Sigmoid colon (tissue), 7 donors: ENCODE data around the gene WASHC4. TPM values are rescaled to one million over a fixed set of nuclear protein-coding genes. Genes with fewer than 3 reads are reported as not detected.

ENCODE experiments used
- DNase-seq: peaks from one replicate; pipeline ENCODE4 v3.0.0-alpha.2; 2019
- H3K27ac ChIP-seq, 4 donors: fragments of 200-600 bp; sonication (generic); one replicate each; pipeline ENCODE4 v1.5.1; 2016 to 2019; ENCODE audit warnings: mild to moderate bottlenecking in 1 of 4
- H3K27me3 ChIP-seq, 3 donors: fragments of 200-600 bp; sonication (generic); one replicate each; pipeline ENCODE4 v1.5.1; 2019; ENCODE audit warnings: mild to moderate bottlenecking in 1 of 3
- H3K36me3 ChIP-seq, 4 donors: fragments of 200-600 bp; sonication (generic); one replicate each; pipeline ENCODE4 v1.5.1; 2016 to 2019
- H3K4me1 ChIP-seq, 4 donors: fragments of 200-600 bp; sonication (generic); one replicate each; pipeline ENCODE4 v1.5.1; 2017 to 2019
- H3K4me3 ChIP-seq, 4 donors: fragments of 200-600 bp; sonication (generic); one replicate each; pipeline ENCODE4 v1.5.1; 2017 to 2019; ENCODE audit warnings: mild to moderate bottlenecking in 2 of 4, moderate library complexity in 1 of 4
- H3K9me3 ChIP-seq, 4 donors: fragments of 200-600 bp in 3 of 4; sonication (generic) in 3 of 4; one replicate each; pipeline versions ENCODE4 v1.5.1 to v1.6.1; 2013 to 2019
- EP300 ChIP-seq, 4 donors: sonication (generic); formaldehyde crosslinking; IDR thresholded peaks; one replicate each; pipeline ENCODE4 v1.6.1; 2017; ENCODE audit warnings: antibody characterized with exemption in 4 of 4
- POLR2A ChIP-seq, 2 donors: fragments of 450-650 bp; IDR thresholded peaks; one replicate each; pipeline ENCODE4 v1.6.1; 2016; ENCODE audit warnings: antibody characterized with exemption in 2 of 2, mild to moderate bottlenecking in 2 of 2, moderate library complexity in 2 of 2
- POLR2AphosphoS5 ChIP-seq, 4 donors: sonication (generic); formaldehyde crosslinking; IDR thresholded peaks; one replicate each; pipeline ENCODE4 v1.6.1; 2017; ENCODE audit warnings: antibody characterized with exemption in 4 of 4
- WGBS, 2 donors: extraction: QIAGEN DNeasy Blood & Tissue Kit; methylation state at CpG; one replicate each; pipeline ENCODE4 v1.1.7; 2013; 5-methylcytosine and 5-hydroxymethylcytosine counted together
- intact Hi-C: fragments of 100-400 bp; cut with DNase I; formaldehyde crosslinking; loops from one replicate; pipeline ENCODE4 v1.15.1; 2023
- polyA plus RNA-seq, 3 donors: library from polyadenylated mRNA; stranded (reverse); fragments of 200-250 nt; gene quantifications; one replicate each; pipeline ENCODE4 v1.2.3, GENCODE V29; 2013
- total RNA-seq, 4 donors: library from RNA; depleted of rRNA; stranded (reverse); fragments of >200 nt; gene quantifications; one replicate each; pipeline ENCODE4 v1.1.0, GENCODE V29; 2016
- TF ChIP-seq, protein P1 (sequence below), 4 experiments: fragments of 450-650 bp in 3 of 4; fragments of 200-600 bp in 1 of 4; IDR thresholded peaks; one replicate each; pipeline ENCODE4 v1.5.1; 2016 to 2019; ENCODE audit warnings: antibody characterized with exemption in 4 of 4, mild to moderate bottlenecking in 3 of 4, moderate library complexity in 2 of 4
- donor health status: healthy with polysubstance abuse.
- donor health status: Bipolar disorder and iron deficiency.
- donor health status: healthy.

WASHC4 gene
- total and polyA plus RNA-seq, 7 donors, result 9.6 to 64.3 (median 43.3) TPM

DNA sequence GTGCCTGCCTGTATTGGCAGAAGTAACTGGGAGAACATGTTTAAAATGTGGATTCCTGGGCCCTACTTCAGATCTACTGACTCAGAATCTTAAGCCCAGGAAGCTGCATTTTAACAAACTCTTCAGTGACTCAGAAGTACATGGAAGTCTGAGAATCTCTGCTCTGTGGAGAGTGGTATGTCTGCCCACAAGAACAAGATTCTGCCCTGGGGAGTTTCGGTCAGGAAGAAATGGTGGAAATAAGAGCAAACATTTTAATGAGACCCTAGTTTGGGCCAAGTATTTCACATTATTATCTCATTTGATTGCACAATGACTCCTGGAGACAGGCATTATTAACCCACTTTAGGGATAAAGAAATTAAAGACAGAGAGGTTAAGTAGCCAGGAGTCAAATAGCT lies 31.4 kb upstream of the WASHC4 start:
- DNase-seq, result no peak
- WGBS, 2 donors, result 89 to 95% methylated on average over 1 of the region's 1 CpG
- TF ChIP-seq POLR2A (IDR thresholded peaks at IDR 0.05) (no peak), POLR2AphosphoS5 (IDR thresholded peaks at IDR 0.05) (no peak), EP300 (IDR thresholded peaks at IDR 0.05) (no peak)
- TF ChIP-seq, protein P1, sequence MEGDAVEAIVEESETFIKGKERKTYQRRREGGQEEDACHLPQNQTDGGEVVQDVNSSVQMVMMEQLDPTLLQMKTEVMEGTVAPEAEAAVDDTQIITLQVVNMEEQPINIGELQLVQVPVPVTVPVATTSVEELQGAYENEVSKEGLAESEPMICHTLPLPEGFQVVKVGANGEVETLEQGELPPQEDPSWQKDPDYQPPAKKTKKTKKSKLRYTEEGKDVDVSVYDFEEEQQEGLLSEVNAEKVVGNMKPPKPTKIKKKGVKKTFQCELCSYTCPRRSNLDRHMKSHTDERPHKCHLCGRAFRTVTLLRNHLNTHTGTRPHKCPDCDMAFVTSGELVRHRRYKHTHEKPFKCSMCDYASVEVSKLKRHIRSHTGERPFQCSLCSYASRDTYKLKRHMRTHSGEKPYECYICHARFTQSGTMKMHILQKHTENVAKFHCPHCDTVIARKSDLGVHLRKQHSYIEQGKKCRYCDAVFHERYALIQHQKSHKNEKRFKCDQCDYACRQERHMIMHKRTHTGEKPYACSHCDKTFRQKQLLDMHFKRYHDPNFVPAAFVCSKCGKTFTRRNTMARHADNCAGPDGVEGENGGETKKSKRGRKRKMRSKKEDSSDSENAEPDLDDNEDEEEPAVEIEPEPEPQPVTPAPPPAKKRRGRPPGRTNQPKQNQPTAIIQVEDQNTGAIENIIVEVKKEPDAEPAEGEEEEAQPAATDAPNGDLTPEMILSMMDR (IDR thresholded peaks at IDR 0.05), result no peak
- Histone ChIP-seq H3K27me3 (no peaks in the 10 kb centered on the region), H3K27ac (no peak overlapping the region), H3K4me1 (no peaks in the 10 kb centered on the region), H3K36me3 (peaks cover 0 to 4% (median 0%) of the 10 kb centered on the region in 4 donors), H3K9me3 (no peaks in the 10 kb centered on the region), H3K4me3 (no peak overlapping the region)
- intact Hi-C loops, result no loop called here

DNA sequence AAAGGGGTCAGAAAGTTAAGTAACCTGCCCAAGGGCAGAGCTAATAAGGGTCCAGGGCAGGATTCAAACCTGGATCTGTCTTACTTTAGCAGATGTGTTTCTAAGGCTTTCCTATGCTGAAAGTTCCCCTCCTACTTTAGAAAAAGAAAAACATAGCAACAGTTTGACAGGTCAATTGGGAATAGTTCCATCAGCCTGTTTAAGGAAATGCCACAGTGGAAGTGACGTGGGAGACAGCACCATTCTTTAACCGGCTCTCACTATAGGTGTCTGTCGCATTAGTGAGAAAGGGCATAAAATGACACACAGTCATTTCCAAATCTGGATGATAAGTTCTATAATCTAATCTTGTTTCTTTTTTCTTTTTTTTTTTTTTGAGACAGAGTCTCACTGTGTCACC lies 30.6 kb upstream of the WASHC4 start:
- TF ChIP-seq EP300 (IDR thresholded peaks at IDR 0.05) (no peak), POLR2A (IDR thresholded peaks at IDR 0.05) (no peak), POLR2AphosphoS5 (IDR thresholded peaks at IDR 0.05) (no peak)
- TF ChIP-seq, protein P1 (IDR thresholded peaks at IDR 0.05), result no peak
- Histone ChIP-seq H3K27me3 (no peaks in the 10 kb centered on the region), H3K9me3 (no peaks in the 10 kb centered on the region), H3K27ac (no peak overlapping the region), H3K36me3 (peaks cover 0 to 4% (median 0%) of the 10 kb centered on the region in 4 donors), H3K4me1 (no peaks in the 10 kb centered on the region), H3K4me3 (no peak overlapping the region)
- no peak for DNase-seq
- WGBS, 2 donors, result 98% methylated on average over 3 of the region's 3 CpGs
- intact Hi-C loops, result no loop called here

DNA sequence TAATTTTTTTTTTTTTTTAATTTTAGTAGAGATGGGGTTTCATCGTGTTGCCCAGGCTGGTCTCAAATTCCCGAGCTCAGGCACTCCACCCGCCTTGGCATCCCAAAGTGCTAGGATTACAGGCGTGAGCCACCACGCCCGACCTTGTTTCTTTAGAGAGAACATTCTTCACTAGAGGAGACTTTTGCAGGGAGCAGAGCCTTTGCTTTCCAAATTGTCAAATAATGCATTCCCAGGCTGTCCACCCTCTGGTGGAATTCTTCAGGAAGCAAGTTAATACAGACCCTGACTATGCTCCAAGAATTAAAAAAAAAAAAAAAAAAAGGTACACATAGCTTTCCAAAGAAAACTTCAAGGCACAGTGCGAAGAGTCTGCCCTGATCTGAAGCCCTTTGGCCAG lies 30.1 kb upstream of the WASHC4 start:
- DNase-seq, result no peak
- no peak overlapping the region for H3K27ac ChIP-seq
- intact Hi-C loops, result no loop called here

DNA sequence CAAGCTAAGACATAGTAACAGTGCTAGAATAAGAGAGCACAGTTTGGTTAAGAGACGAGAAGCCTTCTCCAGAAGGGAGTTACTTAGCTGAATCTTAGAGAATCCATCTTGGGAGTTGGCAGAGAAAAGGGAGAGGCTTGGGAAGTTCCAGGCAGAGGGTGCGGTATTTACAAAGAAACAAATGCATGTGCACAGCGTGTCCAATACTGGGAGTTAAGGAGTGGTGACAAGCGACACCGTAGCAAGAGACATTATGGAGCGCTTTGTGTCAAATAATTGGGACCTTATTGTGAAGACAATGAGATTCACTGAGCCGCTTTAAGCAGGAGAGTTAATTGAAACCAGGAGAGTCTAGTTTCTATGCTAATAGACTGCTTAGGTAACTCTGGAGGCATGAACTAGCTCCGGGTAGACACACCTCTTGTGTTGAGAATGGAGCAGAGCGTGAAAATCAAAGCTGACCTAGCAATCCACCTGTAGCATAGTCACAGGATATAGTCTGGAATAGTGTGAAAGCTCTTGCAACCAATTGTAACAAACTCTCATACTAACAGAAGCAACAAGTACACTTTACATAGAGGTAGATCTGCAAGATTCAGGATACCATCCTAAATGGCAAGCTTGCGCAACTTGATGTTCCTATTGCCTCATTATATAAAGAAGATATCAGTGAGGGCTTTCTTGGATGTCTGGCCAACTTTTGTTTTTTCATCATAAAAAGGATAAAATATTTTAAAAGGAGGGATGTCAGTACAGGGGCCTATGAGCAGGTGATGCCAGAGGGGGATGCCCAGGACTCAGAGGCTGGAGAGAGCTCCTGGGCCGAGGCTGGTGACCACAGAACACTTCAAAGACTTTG lies 28.6 kb upstream of the WASHC4 start:
- intact Hi-C loops, result no loop called here
- 64 to 78% methylated on average over 11 of the region's 11 CpGs for WGBS, 2 donors
- TF ChIP-seq POLR2A (IDR thresholded peaks at IDR 0.05) (no peak), POLR2AphosphoS5 (IDR thresholded peaks at IDR 0.05) (no peak), EP300 (IDR thresholded peaks at IDR 0.05) (no peak)
- TF ChIP-seq, protein P1 (IDR thresholded peaks at IDR 0.05), result no peak

More for the DNA sequence above, 30.1 kb upstream of the WASHC4 start:
- Histone ChIP-seq H3K4me3 (no peak overlapping the region), H3K4me1 (no peaks in the 10 kb centered on the region), H3K9me3 (no peaks in the 10 kb centered on the region), H3K27me3 (no peaks in the 10 kb centered on the region), H3K36me3 (peaks cover 0 to 4% (median 0%) of the 10 kb centered on the region in 4 donors)
- WGBS, 2 donors, result 83 to 92% methylated on average over 7 of the region's 7 CpGs
- TF ChIP-seq POLR2AphosphoS5 (IDR thresholded peaks at IDR 0.05) (no peak), EP300 (IDR thresholded peaks at IDR 0.05) (no peak), POLR2A (IDR thresholded peaks at IDR 0.05) (no peak)
- TF ChIP-seq, protein P1 (IDR thresholded peaks at IDR 0.05), result no peak

More for the DNA sequence above, 28.6 kb upstream of the WASHC4 start:
- Histone ChIP-seq H3K27me3 (no peaks in the 10 kb centered on the region), H3K9me3 (no peaks in the 10 kb centered on the region), H3K4me3 (no peak overlapping the region), H3K27ac (no peak overlapping the region), H3K4me1 (peaks cover 0 to 12% (median 10%) of the 10 kb centered on the region in 4 donors), H3K36me3 (no peaks in the 10 kb centered on the region)
- DNase-seq, result no peak
